K562 treated with DMSO at 1 percent for 48 hours (cell line): ENCODE measurements around the gene ZNF93. TPM values are rescaled to one million over a fixed set of nuclear protein-coding genes. Genes with fewer than 3 reads are reported as not detected.

Experiments used
- total RNA-seq: library from RNA; unstranded; fragments of 300-600 nt; gene quantifications from 2 replicates; pipeline ENCODE4 v1.2.3, GENCODE V29; 2022; ENCODE audit warnings: low replicate concordance; ENCODE audit errors: extremely low read depth

The ZNF93 gene
- total RNA-seq, result not detected in 2 replicates

GRCh38 chr19:19900729-19901444 is at the start of gene ZNF93:
Gene ZNF93 (plus strand): TSS chr19:19900946. CDS start chr19:19901089, 143 bp downstream.

GRCh38 chr19:19865750-19866610 is 34.8 kb upstream of the ZNF93 start, which contains the start of gene ZNF253:
Gene ZNF253 (plus strand): TSS chr19:19865882. CDS start chr19:19865997, 115 bp downstream.

Other genes starting within 250 kb of the ZNF93 start
- gene ATP13A1, start 237.3 kb upstream of the ZNF93 start, total RNA-seq, result 205 TPM in 1 of 2 replicates, not detected in the other
- gene ZNF101, start 232.1 kb upstream of the ZNF93 start, total RNA-seq, result not detected in 2 replicates
- not detected in 2 replicates for gene ZNF14, start 167.8 kb upstream of the ZNF93 start, total RNA-seq
- not detected in 2 replicates for gene ZNF506, start 79.2 kb upstream of the ZNF93 start, total RNA-seq
- not detected in 2 replicates for gene ZNF253, start 35.1 kb upstream of the ZNF93 start, total RNA-seq
- gene ZNF682, start 138.6 kb downstream of the ZNF93 start, total RNA-seq, result not detected in 2 replicates
- gene ZNF90, start 177.1 kb downstream of the ZNF93 start, total RNA-seq, result not detected in 2 replicates